ENCODE results near the gene LRRC14B.
"Not testable (repeated sequence)": the region's sequence is repeated elsewhere in the genome, so short reads cannot be mapped to it uniquely, and the experiment has no call there.

LRRC14B gene

GRCh38 chr5:164244-164643, 27.1 kb upstream of the LRRC14B start:
- DNase-seq (ENCODE audit: low read depth), result no peak
- H3K4me3 ChIP-seq (ENCODE audit: low read depth, low read length), result no peak overlapping the region
- TF ChIP-seq, protein P1, sequence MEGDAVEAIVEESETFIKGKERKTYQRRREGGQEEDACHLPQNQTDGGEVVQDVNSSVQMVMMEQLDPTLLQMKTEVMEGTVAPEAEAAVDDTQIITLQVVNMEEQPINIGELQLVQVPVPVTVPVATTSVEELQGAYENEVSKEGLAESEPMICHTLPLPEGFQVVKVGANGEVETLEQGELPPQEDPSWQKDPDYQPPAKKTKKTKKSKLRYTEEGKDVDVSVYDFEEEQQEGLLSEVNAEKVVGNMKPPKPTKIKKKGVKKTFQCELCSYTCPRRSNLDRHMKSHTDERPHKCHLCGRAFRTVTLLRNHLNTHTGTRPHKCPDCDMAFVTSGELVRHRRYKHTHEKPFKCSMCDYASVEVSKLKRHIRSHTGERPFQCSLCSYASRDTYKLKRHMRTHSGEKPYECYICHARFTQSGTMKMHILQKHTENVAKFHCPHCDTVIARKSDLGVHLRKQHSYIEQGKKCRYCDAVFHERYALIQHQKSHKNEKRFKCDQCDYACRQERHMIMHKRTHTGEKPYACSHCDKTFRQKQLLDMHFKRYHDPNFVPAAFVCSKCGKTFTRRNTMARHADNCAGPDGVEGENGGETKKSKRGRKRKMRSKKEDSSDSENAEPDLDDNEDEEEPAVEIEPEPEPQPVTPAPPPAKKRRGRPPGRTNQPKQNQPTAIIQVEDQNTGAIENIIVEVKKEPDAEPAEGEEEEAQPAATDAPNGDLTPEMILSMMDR (conservative IDR thresholded peaks at IDR 0.05; ENCODE audit: low read depth, low read length), result no peak

DNA sequence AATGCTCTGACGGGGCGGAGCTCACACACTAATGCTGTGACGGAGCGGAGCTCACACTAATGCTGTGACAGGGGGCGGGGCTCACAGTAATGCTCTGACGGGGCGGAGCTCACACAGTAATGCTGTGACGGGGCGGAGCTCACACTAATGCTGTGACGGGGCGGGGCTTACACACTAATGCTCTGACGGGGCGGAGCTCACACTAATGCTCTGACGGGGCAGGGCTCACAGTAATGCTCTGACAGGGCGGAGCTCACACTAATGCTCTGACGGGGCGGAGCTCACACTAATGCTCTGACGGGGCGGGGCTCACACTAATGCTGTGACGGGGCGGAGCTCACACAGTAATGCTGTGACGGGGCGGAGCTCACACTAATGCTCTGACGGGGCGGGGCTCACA, 26.5 kb upstream of the LRRC14B start:
- H3K4me3 ChIP-seq (ENCODE audit: low read depth, low read length); DNase-seq (ENCODE audit: low read depth): not testable (repeated sequence)

DNA sequence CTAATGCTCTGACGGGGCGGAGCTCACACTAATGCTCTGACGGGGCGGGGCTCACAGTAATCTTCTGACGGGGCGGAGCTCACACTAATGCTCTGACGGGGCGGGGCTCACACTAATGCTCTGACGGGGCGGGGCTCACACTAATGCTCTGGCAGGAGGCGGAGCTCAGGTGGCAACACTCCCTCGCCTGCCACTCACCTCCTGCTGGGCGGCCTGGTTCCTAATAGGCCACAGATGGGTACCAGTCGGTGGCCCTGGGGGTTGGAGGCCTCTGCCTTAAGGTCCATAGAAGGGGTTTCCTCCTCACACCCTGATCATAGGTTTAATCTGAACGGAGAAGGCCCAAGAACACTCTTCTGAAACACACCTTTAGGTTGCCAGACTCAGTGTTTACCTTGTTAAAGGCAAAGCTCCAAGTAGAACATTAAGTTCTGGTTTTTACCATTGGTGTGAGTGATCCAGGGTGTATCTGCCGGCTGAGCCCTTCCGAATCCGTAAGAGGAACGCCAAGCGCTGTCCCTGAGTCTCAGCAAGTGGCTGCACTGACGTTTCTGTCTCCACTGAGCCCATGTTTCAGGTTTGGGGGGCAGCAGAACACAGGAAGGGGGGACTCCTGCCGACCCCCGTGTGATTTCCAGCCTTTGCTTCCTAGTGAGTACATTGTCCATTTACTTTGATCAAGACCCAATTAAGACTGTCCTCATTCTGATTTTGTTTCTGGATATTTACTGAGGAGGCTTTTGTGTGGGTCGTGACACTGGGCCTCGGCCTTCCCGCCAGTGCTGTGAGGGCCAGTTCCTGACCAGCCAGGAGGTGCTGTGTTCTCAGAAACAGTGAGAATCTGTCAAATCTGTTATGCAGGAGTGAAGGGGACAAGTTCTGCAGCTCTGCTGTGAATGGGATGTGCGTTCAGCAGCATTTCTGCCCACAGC, 24.6 kb upstream of the LRRC14B start:
- TF ChIP-seq, protein P1 (conservative IDR thresholded peaks at IDR 0.05; ENCODE audit: low read depth, low read length), result no peak
- no peak for DNase-seq (ENCODE audit: low read depth)
- H3K4me3 ChIP-seq (ENCODE audit: low read depth, low read length), result no peak overlapping the region

GRCh38 chr5:167511-167910, 23.8 kb upstream of the LRRC14B start:
- no peak overlapping the region for H3K4me3 ChIP-seq (ENCODE audit: low read depth, low read length)
- TF ChIP-seq, protein P1 (conservative IDR thresholded peaks at IDR 0.05; ENCODE audit: low read depth, low read length), result no peak
- DNase-seq (ENCODE audit: low read depth), result no peak

DNA sequence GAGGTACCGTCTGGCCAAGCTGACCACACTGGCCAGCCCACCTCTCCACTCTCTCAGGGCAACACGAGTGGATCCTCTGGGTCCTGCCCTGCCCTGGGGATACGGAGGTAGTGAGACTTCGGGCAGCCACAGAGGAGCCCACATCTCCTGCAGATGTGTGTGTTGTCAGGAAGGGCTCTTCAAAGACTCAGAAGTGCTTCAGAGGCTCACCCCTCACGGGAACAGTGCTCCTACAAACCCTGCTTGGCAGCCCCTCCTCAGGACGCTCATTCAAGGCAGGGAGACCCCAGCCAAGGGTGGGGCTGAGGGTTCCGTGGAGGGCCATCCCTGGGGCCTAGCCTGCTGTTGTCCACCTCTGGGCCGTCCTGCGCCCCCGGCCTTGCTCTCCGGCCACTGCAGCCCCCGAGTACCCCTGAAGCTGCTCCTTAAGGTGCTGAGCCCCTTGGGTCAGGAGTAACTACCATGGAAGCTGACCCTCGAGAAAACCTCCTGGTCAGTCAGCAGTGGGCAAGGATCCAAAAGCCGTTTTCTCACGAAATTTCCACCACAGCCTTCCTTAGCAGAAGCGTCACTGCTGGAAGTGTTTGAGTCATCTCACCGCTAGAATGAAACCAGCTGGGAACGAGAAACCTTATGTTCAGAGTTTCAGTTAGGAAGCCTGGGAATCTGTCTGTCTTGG, 23.2 kb upstream of the LRRC14B start:
- peak; percentile 97 for DNase-seq (ENCODE audit: low read depth)
- no peak overlapping the region for H3K4me3 ChIP-seq (ENCODE audit: low read depth, low read length)
- TF ChIP-seq, protein P1 (conservative IDR thresholded peaks at IDR 0.05; ENCODE audit: low read depth, low read length), result no peak

DNA sequence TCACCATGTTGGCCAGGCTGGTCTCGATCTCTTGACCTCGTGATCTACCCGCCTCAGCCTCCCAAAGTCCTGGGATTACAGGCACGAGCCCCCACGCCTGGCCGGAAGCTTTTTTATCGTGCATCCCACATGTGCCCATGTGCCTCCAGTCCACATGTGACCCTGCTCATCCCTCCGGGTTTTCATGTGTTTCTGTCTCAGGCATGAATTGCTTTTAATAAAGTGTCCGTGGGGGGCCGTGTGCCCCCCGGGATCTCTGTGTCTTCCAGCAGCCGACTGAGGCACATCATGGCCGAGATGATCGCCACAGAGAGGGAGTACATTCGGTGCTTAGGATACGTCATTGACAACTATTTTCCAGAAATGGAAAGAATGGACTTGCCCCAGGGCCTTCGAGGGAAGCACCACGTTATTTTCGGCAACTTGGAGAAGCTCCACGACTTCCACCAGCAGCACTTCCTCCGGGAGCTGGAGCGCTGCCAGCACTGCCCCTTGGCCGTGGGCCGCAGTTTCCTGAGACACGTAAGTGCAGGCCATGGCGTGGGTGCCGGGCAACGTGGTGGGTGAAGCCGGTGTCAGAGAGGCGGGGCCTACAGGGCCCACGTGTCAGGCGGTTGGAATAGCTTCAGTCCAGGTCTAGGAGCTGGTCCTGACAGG, 22.1 kb upstream of the LRRC14B start:
- H3K4me3 ChIP-seq (ENCODE audit: low read depth, low read length), result no peak overlapping the region
- DNase-seq (ENCODE audit: low read depth), result peak; percentile 52
- TF ChIP-seq, protein P1 (conservative IDR thresholded peaks at IDR 0.05; ENCODE audit: low read depth, low read length), result no peak

DNA sequence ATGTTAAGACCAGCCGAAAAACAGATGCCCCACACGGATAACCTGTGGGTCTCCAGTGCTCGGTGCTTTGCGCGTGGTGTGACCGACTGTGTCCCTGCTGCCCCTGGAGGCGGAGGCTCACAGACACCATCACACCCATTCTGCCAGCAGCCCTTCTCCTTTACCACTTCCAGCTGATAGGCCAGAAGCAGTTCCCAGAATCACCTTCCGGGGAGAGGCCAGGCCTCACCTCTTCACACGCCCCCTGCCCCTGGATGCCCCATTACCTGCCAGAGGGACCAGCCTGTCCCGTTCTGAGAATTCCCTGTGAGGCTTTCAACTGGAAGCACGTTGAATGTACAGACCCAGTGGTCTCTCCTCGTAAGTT, 21.6 kb upstream of the LRRC14B start:
- H3K4me3 ChIP-seq (ENCODE audit: low read depth, low read length), result no peak overlapping the region
- no peak for DNase-seq (ENCODE audit: low read depth)
- TF ChIP-seq, protein P1 (conservative IDR thresholded peaks at IDR 0.05; ENCODE audit: low read depth, low read length), result no peak
